Measurements from ENCODE around the gene AKR1C2. TPM values are rescaled to one million over a fixed set of nuclear protein-coding genes. Genes with fewer than 3 reads are reported as not detected.
"Not testable (repeated sequence)": the region's sequence is repeated elsewhere in the genome, so short reads cannot be mapped to it uniquely, and the experiment has no call there.

The AKR1C2 gene
- total RNA-seq, 1 donor from 2014 or later: 3.8 TPM

DNA sequence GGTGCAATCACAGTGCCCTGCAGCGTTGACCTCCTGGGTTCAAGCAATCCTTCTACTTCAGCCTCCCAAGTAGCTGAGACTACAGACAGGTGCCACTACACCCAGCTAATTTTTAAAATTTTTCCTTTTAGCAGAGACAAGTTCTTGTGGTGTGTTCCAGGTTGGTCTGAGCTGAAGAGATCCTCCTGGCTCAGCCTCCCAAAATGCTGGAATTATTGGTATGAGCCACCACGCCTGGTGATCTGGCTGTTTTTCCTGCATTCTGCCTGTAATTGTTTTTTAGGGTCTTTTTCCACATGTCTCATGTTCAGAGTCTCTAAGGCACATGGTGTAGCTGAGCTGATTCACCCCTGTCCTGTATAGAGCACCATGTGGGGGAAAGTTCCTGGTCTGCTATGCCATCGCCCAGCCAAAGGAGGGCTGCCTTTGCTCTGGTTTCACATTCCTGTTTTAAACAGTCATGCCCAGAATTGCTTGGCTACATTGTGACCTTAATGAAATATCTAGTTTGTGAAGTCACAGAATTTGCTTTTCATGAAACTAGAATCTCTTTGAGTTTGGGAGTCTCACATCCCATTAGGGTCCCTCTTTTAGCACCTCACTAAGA is 15.1 kb upstream of the AKR1C2 start:
- not testable (repeated sequence) for H3K27ac Mint-ChIP-seq (ENCODE audit: unreplicated experiment); H3K4me3 Mint-ChIP-seq (ENCODE audit: unreplicated experiment); H3K9me3 Mint-ChIP-seq (ENCODE audit: unreplicated experiment); H3K27me3 Mint-ChIP-seq (ENCODE audit: unreplicated experiment); H3K4me1 Mint-ChIP-seq (ENCODE audit: low read depth, unreplicated experiment); H3K36me3 Mint-ChIP-seq (ENCODE audit: unreplicated experiment); DNase-seq

DNA sequence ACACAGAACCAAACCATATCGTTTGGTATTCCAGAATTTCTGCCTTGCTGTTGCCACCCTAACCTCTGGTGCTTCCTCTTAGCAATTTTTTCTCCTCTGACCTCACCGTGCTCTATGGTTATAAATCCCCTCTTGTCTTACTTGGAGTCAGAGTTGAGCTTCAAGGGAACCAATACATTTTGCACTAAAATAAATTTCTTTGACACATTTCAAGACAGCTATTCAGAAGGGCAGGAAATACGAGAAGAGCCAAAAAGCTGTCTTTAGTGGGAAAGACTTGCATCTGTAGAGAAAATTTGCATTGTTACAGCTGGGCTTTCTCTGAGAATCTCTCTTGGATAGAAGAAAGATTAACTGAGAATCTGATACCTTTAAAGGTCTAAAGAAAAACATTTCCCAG is 14.5 kb upstream of the AKR1C2 start:
- no peak for DNase-seq
- no peak overlapping the region for H3K27ac Mint-ChIP-seq (ENCODE audit: unreplicated experiment)
- no peaks in the 10 kb centered on the region for H3K4me1 Mint-ChIP-seq (ENCODE audit: low read depth, unreplicated experiment)
- peaks cover 2% of the 10 kb centered on the region for H3K27me3 Mint-ChIP-seq (ENCODE audit: unreplicated experiment)
- no peak overlapping the region for H3K4me3 Mint-ChIP-seq (ENCODE audit: unreplicated experiment)
- TF ChIP-seq, protein P1, sequence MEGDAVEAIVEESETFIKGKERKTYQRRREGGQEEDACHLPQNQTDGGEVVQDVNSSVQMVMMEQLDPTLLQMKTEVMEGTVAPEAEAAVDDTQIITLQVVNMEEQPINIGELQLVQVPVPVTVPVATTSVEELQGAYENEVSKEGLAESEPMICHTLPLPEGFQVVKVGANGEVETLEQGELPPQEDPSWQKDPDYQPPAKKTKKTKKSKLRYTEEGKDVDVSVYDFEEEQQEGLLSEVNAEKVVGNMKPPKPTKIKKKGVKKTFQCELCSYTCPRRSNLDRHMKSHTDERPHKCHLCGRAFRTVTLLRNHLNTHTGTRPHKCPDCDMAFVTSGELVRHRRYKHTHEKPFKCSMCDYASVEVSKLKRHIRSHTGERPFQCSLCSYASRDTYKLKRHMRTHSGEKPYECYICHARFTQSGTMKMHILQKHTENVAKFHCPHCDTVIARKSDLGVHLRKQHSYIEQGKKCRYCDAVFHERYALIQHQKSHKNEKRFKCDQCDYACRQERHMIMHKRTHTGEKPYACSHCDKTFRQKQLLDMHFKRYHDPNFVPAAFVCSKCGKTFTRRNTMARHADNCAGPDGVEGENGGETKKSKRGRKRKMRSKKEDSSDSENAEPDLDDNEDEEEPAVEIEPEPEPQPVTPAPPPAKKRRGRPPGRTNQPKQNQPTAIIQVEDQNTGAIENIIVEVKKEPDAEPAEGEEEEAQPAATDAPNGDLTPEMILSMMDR (IDR thresholded peaks at IDR 0.05; ENCODE audit: partially characterized antibody, unreplicated experiment): no peak
- H3K9me3 Mint-ChIP-seq (ENCODE audit: unreplicated experiment): peaks cover 2% of the 10 kb centered on the region
- no peaks in the 10 kb centered on the region for H3K36me3 Mint-ChIP-seq (ENCODE audit: unreplicated experiment)

DNA sequence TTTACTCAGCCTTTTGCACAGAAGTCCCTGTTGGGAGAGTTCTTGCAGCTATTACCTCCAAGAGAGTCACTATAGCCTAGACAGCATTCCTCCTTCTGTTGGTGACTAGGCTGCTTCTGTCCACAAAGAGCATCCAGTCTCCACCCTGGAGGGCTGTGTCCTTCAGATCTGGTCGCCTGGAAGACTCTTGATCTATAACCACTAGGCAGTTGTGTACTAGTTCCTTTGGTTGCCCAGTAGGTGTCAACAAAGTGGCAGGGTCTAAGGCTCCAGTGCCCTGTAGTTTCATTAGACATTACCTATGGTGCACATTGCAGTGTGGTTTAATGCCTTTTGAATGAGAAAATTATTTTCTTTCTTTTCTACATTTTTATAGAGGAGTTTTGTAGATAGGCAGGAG is 11.3 kb upstream of the AKR1C2 start:
- Mint-ChIP-seq H3K27me3 (ENCODE audit: unreplicated experiment) (no peaks in the 10 kb centered on the region), H3K36me3 (ENCODE audit: unreplicated experiment) (no peaks in the 10 kb centered on the region), H3K9me3 (ENCODE audit: unreplicated experiment) (peaks cover 2% of the 10 kb centered on the region), H3K27ac (ENCODE audit: unreplicated experiment) (no peak overlapping the region), H3K4me3 (ENCODE audit: unreplicated experiment) (no peak overlapping the region), H3K4me1 (ENCODE audit: low read depth, unreplicated experiment) (no peaks in the 10 kb centered on the region)
- TF ChIP-seq, protein P1 (IDR thresholded peaks at IDR 0.05; ENCODE audit: partially characterized antibody, unreplicated experiment): no peak
- no peak for DNase-seq

DNA sequence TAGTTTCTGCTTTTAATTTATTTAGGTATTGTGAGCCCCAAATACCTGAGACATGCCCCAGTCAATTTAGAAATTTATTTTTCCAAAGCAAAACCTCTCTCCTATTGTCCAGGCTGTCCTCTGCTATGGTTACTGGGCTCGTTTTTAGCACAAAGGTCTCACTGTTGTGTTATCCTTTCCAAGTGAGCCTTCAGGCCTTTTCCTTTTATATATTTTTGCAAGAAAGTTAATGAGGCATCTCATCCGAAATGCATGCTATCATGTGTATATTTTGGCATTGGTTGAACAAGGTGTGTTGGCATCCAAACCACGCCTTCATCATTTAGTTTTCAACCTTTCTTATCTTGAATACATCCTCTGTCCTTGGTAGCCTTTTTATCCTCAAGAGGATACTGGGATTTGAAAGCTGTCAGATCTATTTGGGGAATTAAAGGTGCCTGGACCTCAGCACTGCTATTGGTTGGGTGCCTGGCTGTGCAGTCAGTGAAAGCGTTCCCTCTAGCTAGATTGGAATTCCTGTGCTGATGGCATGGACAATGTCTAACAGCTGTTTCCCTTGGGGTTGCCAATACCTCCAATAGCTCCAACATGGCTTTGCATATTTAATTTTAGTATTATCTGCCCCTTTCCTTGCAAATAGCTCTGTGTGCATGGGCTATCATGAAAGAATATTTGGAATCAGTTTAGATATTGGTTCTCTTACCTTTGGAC is 10.7 kb upstream of the AKR1C2 start:
- DNase-seq; H3K36me3 Mint-ChIP-seq (ENCODE audit: unreplicated experiment); H3K9me3 Mint-ChIP-seq (ENCODE audit: unreplicated experiment); H3K4me3 Mint-ChIP-seq (ENCODE audit: unreplicated experiment); H3K4me1 Mint-ChIP-seq (ENCODE audit: low read depth, unreplicated experiment); H3K27me3 Mint-ChIP-seq (ENCODE audit: unreplicated experiment); H3K27ac Mint-ChIP-seq (ENCODE audit: unreplicated experiment): not testable (repeated sequence)

DNA sequence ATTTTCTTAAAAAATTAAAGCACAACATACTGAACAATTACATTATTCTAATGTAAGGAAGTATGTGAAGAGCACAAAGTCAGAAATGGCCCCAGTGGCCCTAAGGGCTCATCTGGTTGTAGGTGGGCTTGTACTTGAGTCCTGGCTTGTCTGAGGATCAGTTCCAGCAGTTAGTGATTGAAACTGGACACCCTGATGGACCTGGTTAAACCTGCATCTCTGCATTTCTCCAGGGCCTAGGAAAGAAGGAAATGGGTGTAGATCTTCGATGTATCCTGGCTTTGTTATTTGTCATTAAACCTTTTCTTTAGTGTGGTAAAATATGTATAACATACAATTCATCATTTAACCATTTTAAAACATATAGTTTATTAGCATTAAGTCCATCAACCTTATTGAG is 9.7 kb upstream of the AKR1C2 start:
- no peaks in the 10 kb centered on the region for H3K27me3 Mint-ChIP-seq (ENCODE audit: unreplicated experiment)
- no peak overlapping the region for H3K27ac Mint-ChIP-seq (ENCODE audit: unreplicated experiment)
- no peaks in the 10 kb centered on the region for H3K4me1 Mint-ChIP-seq (ENCODE audit: low read depth, unreplicated experiment)
- H3K4me3 Mint-ChIP-seq (ENCODE audit: unreplicated experiment): no peak overlapping the region
- H3K9me3 Mint-ChIP-seq (ENCODE audit: unreplicated experiment): peaks cover 2% of the 10 kb centered on the region
- H3K36me3 Mint-ChIP-seq (ENCODE audit: unreplicated experiment): no peaks in the 10 kb centered on the region
- TF ChIP-seq, protein P1 (IDR thresholded peaks at IDR 0.05; ENCODE audit: partially characterized antibody, unreplicated experiment): no peak
- DNase-seq: no peak

DNA sequence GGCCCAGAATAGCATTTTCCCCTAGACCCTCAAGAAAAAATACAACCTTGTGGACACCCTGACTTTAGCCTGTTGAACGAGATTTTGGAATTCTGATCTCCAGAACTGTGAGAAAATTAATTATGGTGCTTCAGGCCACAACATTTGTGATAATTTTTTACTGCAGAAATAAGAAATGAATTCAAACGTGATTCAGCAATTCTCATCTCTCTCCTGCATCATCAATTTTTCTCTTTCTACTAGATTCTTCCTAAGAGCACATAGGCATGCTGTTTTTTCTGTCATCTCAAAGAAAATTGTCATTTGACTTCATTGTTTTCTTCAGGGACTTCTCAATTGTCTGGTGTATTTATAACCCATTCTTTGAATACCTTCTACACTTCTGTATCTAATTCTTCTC is 8.9 kb upstream of the AKR1C2 start:
- no peaks in the 10 kb centered on the region for H3K4me1 Mint-ChIP-seq (ENCODE audit: low read depth, unreplicated experiment)
- DNase-seq: no peak
- H3K36me3 Mint-ChIP-seq (ENCODE audit: unreplicated experiment): no peaks in the 10 kb centered on the region
- H3K27me3 Mint-ChIP-seq (ENCODE audit: unreplicated experiment): no peaks in the 10 kb centered on the region
- H3K4me3 Mint-ChIP-seq (ENCODE audit: unreplicated experiment): no peak overlapping the region
- H3K9me3 Mint-ChIP-seq (ENCODE audit: unreplicated experiment): peaks cover 2% of the 10 kb centered on the region
- H3K27ac Mint-ChIP-seq (ENCODE audit: unreplicated experiment): no peak overlapping the region
- TF ChIP-seq, protein P1 (IDR thresholded peaks at IDR 0.05; ENCODE audit: partially characterized antibody, unreplicated experiment): no peak

DNA sequence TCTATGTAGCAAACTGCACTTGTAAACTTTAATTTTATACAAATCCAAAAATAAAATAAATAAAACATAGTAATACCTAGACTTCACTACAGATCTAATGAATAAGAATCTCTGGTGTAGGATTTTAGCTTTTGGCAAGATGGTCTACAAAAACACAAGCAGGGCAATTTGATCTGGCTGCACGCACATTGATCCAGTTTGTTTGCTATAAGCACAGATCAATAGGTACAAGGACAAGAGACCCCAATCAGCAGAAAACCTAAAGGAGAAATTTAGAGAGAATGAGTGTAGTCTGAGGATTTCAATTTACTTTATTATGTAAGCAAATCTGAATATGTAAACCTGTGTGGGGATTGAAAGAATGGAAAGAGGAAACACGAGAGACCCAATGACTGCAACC is 7.7 kb upstream of the AKR1C2 start:
- H3K9me3 Mint-ChIP-seq (ENCODE audit: unreplicated experiment); H3K4me1 Mint-ChIP-seq (ENCODE audit: low read depth, unreplicated experiment); H3K36me3 Mint-ChIP-seq (ENCODE audit: unreplicated experiment); H3K4me3 Mint-ChIP-seq (ENCODE audit: unreplicated experiment); H3K27ac Mint-ChIP-seq (ENCODE audit: unreplicated experiment); DNase-seq; H3K27me3 Mint-ChIP-seq (ENCODE audit: unreplicated experiment): not testable (repeated sequence)

DNA sequence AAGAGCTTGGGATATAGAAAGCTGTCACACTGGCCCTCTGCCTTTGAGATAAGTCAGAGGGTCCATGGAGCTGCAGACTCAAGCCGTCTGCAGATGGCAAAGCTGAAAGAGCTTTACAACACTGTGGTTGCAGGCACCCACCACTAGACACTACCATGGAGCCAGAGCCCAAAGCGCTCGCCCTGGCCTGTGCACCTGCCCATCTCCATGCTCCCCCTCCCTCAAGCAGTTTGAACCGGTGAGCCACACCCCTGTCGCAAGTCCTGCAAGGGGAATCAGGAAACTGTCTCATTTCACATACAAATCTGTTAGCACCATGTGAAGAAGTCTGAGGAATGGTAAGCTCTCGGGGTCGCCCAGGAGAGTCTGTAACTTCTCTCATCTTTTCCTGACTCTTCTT is 6.4 kb upstream of the AKR1C2 start:
- H3K36me3 Mint-ChIP-seq (ENCODE audit: unreplicated experiment); H3K27ac Mint-ChIP-seq (ENCODE audit: unreplicated experiment); DNase-seq; H3K27me3 Mint-ChIP-seq (ENCODE audit: unreplicated experiment); H3K4me3 Mint-ChIP-seq (ENCODE audit: unreplicated experiment); H3K4me1 Mint-ChIP-seq (ENCODE audit: low read depth, unreplicated experiment); H3K9me3 Mint-ChIP-seq (ENCODE audit: unreplicated experiment): not testable (repeated sequence)
